GM13977 (cell line): ENCODE measurements around the gene ZFAND3.
"Not testable (repeated sequence)": the region's sequence is repeated elsewhere in the genome, so short reads cannot be mapped to it uniquely, and the experiment has no call there.

Experiments used
- DNase-seq: peaks from one replicate; pipeline ENCODE4 v3.0.0; 2012; ENCODE audit warnings: low spot score
- CTCF ChIP-seq: IDR thresholded peaks from 2 replicates; pipeline ENCODE4 v1.5.1; 2012; ENCODE audit warnings: mild to moderate bottlenecking, control low read depth; ENCODE audit not compliant: insufficient read depth; ENCODE audit errors: extremely low read depth, missing control alignments
- in situ Hi-C: fragments of 300-500 bp; cut with MboI; formaldehyde crosslinking; loops from one replicate; pipeline ENCODE4 v1.12.0; 2022; ENCODE audit warnings: low sequenced_read_pairs, low pct_unique_long_range_greater_than_20kb, mixed read lengths, inconsistent platforms; ENCODE audit not compliant: unreplicated experiment

Gene ZFAND3

GRCh38 chr6:37990762-37991525, 171.4 kb downstream of the ZFAND3 start:
- no peak for DNase-seq
- TF ChIP-seq CTCF: no peak
- in situ Hi-C loops: no loop called here

DNA sequence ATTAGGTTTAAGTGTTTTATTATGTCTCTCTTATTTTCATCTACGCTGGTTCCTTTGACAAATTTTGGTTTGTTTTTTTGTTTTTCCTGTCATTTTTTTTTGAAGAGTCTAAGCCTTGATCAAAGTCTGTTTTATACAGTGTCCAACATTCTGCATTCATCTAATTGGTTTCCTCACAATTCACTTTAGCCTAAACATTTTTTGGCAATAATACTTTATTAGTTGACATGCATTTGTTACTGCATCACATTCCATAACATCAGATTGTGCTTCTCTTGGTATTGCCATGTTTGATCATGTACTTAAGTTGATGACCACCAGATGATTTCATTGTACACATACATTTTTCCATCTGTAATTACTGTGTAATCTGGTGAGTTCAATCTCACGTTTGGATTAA, 173.2 kb downstream of the ZFAND3 start:
- in situ Hi-C loops: no loop called here
- DNase-seq: no peak
- TF ChIP-seq CTCF: no peak

GRCh38 chr6:37993194-37993593, 173.7 kb downstream of the ZFAND3 start:
- in situ Hi-C loops, DNase-seq: not testable (repeated sequence)

DNA sequence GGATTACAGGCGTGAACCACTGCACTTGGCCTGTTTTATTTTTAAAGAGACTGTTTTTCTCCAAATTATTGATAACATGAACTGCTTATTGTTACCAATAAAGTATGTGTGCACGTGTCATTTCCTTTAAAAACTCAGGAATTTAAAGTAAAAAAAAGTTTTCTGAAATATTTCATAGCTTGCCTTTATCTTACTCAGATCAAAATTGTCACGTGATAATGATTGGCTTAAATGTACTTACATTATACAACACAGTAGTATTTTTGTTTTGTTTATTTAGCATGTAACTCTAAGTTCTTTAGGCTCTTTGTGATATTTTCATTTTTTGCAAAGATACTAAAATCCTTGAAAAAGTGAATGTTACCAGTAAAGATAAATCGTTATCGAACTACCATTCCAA, 174.1 kb downstream of the ZFAND3 start:
- no peak for DNase-seq
- no peak for TF ChIP-seq CTCF
- in situ Hi-C loops: no loop called here

DNA sequence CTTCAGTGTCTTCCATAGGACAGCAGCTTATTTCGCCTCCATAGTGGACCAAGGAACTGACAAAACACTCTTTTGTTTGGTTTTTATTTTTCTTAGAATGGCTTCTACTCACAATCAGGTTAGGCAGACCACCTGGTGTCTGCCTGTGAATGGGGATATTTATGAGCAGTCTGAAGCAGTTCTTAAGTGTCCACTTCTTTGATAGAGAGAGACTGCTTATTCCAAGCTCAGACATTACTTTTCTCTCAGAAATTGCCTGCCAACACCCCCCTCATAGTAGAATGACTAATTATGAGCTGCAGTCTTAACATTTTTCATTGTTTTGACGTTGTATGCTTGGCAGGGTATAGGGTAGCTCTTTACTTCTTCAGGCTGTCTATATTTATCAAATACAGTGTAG, 174.7 kb downstream of the ZFAND3 start:
- TF ChIP-seq CTCF: no peak
- in situ Hi-C loops: no loop called here
- no peak for DNase-seq

- no peak for DNase-seq
- in situ Hi-C loops: no loop called here
- no peak for TF ChIP-seq CTCF
These were observed 178.8 kb downstream of the ZFAND3 start for GRCh38 chr6:37998366-37998765.

DNA sequence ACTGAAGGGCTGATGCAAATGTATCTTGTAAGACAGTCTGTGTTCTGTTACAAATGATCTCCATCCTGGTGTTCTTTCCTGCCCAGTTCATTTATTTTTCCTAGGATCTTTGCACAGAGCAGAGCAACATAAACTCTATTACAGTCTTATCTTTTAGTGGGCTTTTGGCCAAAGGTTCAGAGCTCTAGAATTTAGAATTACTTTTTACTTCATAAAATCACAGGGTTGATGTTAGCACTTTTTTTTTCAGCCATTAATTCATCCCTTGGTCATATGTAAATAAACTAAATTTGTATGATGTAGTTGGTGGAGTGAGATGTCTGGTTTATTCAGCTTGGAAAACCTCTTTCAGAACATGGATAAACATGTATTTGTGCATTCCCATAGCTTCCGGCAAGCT, 181.9 kb downstream of the ZFAND3 start:
- in situ Hi-C loops: no loop called here
- DNase-seq: no peak
- no peak for TF ChIP-seq CTCF
